Neural crest cell (in vitro differentiated cells): ENCODE data around the gene WDR37. TPM values are rescaled to one million over a fixed set of nuclear protein-coding genes. Genes with fewer than 3 reads are reported as not detected.
A peak's percentile ranks its signal among the peaks of the same experiment; 100 is the strongest.

Experiments used
- DNase-seq: peaks from one replicate; pipeline ENCODE4 v3.0.0; 2021; ENCODE audit warnings: low read depth, mixed read lengths, low spot score
- H3K27ac Mint-ChIP-seq: one replicate; pipeline ENCODE4 v1.8.0; 2021; ENCODE audit warnings: mild to moderate bottlenecking, mixed read lengths; ENCODE audit not compliant: unreplicated experiment
- H3K27me3 Mint-ChIP-seq: 2 replicates; pipeline ENCODE4 v1.8.0; 2021; ENCODE audit warnings: low read depth, mild to moderate bottlenecking, mixed read lengths
- H3K36me3 Mint-ChIP-seq: 2 replicates; pipeline ENCODE4 v1.8.0; 2021; ENCODE audit warnings: low read depth, mild to moderate bottlenecking, mixed read lengths
- H3K4me1 Mint-ChIP-seq: 2 replicates; pipeline ENCODE4 v1.8.0; 2021; ENCODE audit warnings: mixed read lengths
- H3K4me3 Mint-ChIP-seq: one replicate; pipeline ENCODE4 v1.8.0; 2021; ENCODE audit warnings: mild to moderate bottlenecking, mixed read lengths
- H3K9me3 Mint-ChIP-seq: 2 replicates; pipeline ENCODE4 v1.8.0; 2021; ENCODE audit warnings: mixed read lengths
- total RNA-seq: library from RNA; stranded (reverse); gene quantifications from 2 replicates; pipeline ENCODE4 v1.2.1, GENCODE V29; 2021
- TF ChIP-seq, protein P1 (sequence below): fragments of 200-600 bp; sonication (generic); conservative IDR thresholded peaks from 2 replicates; pipeline ENCODE4 v1.5.0; 2021; ENCODE audit warnings: antibody characterized with exemption, mild to moderate bottlenecking

Gene WDR37
- total RNA-seq, 1 donor from 2014 or later = 19.5 TPM

DNA sequence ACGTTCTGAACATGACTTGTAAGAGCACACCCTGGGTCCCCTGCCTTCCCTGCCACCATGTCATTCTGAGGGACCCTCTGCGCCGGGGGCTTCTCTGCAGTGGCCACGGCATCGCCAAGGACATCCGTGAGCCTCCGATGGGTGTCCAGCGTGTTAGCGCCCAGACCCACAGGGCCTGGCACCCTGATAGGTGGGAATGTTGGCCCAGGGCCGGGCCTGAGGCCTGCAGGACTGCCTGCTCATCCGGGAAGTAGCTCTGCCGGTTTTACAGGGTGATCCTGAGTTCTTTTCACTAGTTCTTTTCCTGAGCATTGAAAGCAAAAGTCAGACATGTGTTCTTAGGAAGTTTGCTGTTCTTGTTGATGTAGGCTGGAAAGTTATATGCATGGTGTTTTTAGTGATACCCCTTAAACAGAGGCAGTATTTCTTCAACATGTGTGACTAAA, 54.5 kb downstream of the WDR37 start:
- peaks cover 11% of the 10 kb centered on the region for H3K36me3 Mint-ChIP-seq
- no peak for DNase-seq

DNA sequence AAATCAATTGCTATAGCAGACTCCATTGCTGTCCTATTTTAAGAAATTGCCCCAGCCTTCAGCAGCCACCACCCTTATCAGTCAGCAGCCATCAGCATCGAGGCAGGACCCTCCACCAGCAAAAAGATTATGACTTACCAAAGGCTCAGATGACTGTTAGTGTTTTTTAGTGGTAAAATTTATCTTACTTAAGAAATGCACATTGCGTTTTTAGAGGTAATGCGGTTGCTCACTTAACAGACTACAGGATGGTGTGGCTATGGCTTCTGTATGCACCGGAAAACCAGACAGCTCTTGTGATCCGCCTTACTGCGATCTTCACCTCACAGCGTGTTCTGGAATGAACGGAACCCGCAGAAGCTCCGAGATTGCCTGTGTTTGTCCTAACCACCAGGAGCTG, 58.1 kb downstream of the WDR37 start:
- peaks cover 7% of the 10 kb centered on the region for H3K4me1 Mint-ChIP-seq
- H3K27ac Mint-ChIP-seq = no peak overlapping the region
- H3K36me3 Mint-ChIP-seq = peaks cover 8% of the 10 kb centered on the region
- TF ChIP-seq, protein P1, sequence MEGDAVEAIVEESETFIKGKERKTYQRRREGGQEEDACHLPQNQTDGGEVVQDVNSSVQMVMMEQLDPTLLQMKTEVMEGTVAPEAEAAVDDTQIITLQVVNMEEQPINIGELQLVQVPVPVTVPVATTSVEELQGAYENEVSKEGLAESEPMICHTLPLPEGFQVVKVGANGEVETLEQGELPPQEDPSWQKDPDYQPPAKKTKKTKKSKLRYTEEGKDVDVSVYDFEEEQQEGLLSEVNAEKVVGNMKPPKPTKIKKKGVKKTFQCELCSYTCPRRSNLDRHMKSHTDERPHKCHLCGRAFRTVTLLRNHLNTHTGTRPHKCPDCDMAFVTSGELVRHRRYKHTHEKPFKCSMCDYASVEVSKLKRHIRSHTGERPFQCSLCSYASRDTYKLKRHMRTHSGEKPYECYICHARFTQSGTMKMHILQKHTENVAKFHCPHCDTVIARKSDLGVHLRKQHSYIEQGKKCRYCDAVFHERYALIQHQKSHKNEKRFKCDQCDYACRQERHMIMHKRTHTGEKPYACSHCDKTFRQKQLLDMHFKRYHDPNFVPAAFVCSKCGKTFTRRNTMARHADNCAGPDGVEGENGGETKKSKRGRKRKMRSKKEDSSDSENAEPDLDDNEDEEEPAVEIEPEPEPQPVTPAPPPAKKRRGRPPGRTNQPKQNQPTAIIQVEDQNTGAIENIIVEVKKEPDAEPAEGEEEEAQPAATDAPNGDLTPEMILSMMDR = no peak
- DNase-seq = no peak
- H3K27me3 Mint-ChIP-seq = no peaks in the 10 kb centered on the region
- H3K4me3 Mint-ChIP-seq = no peak overlapping the region
- no peaks in the 10 kb centered on the region for H3K9me3 Mint-ChIP-seq

More for the DNA sequence above, 54.5 kb downstream of the WDR37 start:
- Mint-ChIP-seq H3K4me1 (peaks cover 7% of the 10 kb centered on the region), H3K27ac (peak overlapping the region; percentile 29), H3K27me3 (no peaks in the 10 kb centered on the region), H3K9me3 (no peaks in the 10 kb centered on the region), H3K4me3 (no peak overlapping the region)
- TF ChIP-seq, protein P1 = no peak

DNA sequence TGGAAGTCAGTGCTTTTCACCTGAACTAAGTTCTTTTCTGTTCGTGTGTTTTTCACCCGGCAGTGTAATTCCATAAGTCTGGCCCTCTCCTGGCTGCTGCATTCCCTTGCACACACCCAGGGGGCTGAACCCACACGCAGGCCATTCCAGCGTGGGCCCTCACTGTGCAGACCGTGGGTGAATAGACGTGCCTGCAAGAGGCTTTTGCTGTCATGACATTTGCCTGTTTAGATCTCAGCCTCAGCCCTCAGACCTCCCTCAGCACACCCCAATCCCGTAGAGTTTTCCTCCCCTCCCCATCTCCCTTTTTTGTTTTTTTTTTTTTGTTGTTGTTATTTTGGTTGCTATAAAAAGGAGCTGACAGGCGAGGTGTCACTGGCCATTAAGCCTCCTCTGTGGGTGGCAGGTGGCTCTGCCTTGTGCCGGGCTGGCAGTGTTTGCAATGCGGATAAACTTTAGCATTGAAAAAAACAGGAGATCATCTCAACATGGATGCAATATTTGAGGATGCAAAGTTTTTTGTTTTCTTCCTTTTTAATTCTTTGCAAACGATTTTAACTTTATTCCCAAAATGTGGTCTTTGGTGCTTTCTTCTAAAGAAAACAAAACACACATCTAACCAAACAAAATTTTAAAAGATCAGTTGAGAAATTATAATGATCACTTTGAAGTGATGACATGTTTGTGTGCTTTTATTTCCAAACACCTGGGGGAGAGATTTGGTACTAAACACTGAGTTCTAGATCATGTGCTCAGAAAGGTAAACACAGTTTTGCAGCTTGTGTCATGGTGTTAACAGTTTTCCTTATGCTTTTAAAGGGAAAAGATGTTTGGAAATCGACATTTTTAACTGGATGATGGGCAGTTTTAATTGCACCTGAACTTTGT, 58.8 kb downstream of the WDR37 start:
- no peak overlapping the region for H3K27ac Mint-ChIP-seq
- DNase-seq = no peak
- peaks cover 4% of the 10 kb centered on the region for H3K4me1 Mint-ChIP-seq
- no peaks in the 10 kb centered on the region for H3K27me3 Mint-ChIP-seq
- H3K9me3 Mint-ChIP-seq = no peaks in the 10 kb centered on the region
- no peak overlapping the region for H3K4me3 Mint-ChIP-seq
- H3K36me3 Mint-ChIP-seq = peaks cover 9% of the 10 kb centered on the region
- TF ChIP-seq, protein P1 = no peak

DNA sequence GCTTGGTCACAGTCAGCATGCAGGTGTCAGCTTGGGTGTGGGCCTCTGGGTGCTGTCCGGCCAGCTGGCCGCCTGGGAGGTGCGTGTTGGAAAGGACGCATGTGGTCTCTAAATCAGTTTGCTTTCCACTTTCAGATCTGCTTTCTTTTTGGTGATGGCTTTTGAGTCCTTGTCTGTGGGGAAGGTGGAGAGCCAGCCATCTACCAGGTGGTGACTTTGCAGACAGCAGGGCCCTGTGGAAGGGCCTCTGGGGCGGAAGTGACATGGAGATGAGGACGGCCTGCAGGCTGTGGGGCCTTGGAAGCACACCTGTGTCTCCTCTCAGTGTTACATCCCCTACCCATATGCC, 59.4 kb downstream of the WDR37 start:
- peaks cover 7% of the 10 kb centered on the region for H3K36me3 Mint-ChIP-seq
- H3K4me1 Mint-ChIP-seq = peaks cover 2% of the 10 kb centered on the region
- no peak overlapping the region for H3K4me3 Mint-ChIP-seq
- H3K9me3 Mint-ChIP-seq = no peaks in the 10 kb centered on the region
- no peak for DNase-seq
- TF ChIP-seq, protein P1 = no peak
- no peak overlapping the region for H3K27ac Mint-ChIP-seq
- H3K27me3 Mint-ChIP-seq = no peaks in the 10 kb centered on the region

DNA sequence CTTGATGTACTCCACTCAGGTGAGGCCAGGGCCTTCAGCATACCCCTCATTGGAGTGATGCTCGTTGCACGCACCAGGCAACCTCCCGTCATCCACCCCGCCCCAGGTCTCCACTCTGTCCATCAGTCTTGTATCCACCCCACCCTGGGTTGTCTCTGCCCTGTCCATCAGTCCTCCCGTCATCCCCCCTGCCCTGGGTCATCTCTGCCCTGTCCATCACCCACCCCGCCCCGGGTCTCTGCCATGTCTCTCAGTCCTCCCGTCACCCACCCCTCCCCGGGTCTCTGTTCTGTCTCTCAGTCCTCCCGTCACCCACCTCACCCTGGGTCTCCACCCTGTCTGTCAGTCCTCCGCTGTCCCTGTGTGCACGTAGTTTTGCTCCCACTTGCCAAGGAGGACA, 59.9 kb downstream of the WDR37 start:
- Mint-ChIP-seq H3K27me3 (no peaks in the 10 kb centered on the region), H3K4me3 (no peak overlapping the region), H3K36me3 (peaks cover 7% of the 10 kb centered on the region), H3K4me1 (peaks cover 7% of the 10 kb centered on the region), H3K9me3 (no peaks in the 10 kb centered on the region), H3K27ac (no peak overlapping the region)
- TF ChIP-seq, protein P1 = no peak
- no peak for DNase-seq
